ENCODE results near the gene CLN5. TPM values are rescaled to one million over a fixed set of nuclear protein-coding genes. Genes with fewer than 3 reads are reported as not detected.

The CLN5 gene
- total RNA-seq, 1 experiment from 2014 or later = 21.4 TPM

- Histone ChIP-seq H3K4me3 (ENCODE audit: low read depth in 2 of 2, low read length in 2 of 2) (no peak within 1 kb of the TSS), H3K27ac (ENCODE audit: low read length) (no peak within 1 kb of the TSS), H3K9me3 (ENCODE audit: control insufficient read depth, insufficient read depth, low read depth, low read length) (no peaks in the 10 kb centered on the region), H3K27me3 (ENCODE audit: control insufficient read depth, insufficient read depth, low read length) (no peaks in the 10 kb centered on the region), H3K4me1 (ENCODE audit: control insufficient read depth, insufficient read depth, low read length) (no peaks in the 10 kb centered on the region), H3K36me3 (ENCODE audit: control insufficient read depth, insufficient read depth, low read length) (no peaks in the 10 kb centered on the region)
- DNase-seq (ENCODE audit: low read depth, low spot score) (no peak), ATAC-seq (no peak)
- intact Hi-C loops (cut with micrococcal nuclease; ENCODE audit: unreplicated experiment) (no loop called here), in situ Hi-C loops (cut with HindIII; ENCODE audit: low pct_unique_long_range_greater_than_20kb, low sequenced_read_pairs) (no loop called here)
- no TSS peak for BruUV-seq (replicated peaks)
- CTCF ChIA-PET = no interaction called here
- TF ChIP-seq SIN3A (IDR thresholded peaks at IDR 0.05; ENCODE audit: borderline replicate concordance, insufficient read depth, low read depth, low read length) = no peak
- POLR2A ChIA-PET = no interaction called here
These were observed 43.7 kb upstream of the CLN5 start, which contains the start of gene ACOD1 for GRCh38 chr13:76948149-76948548. ACOD1 (plus strand) TSS chr13:76948511; CDS start chr13:76948559, 48 bp downstream.

GRCh38 chr13:76950101-76950500 is 41.8 kb upstream of the CLN5 start:
- TF ChIP-seq TCF7L2 (IDR thresholded peaks at IDR 0.05; ENCODE audit: low read depth, low read length) = no peak
- no peak for TF ChIP-seq CTCF (IDR thresholded peaks at IDR 0.05)
- no peak for TF ChIP-seq SIN3A (IDR thresholded peaks at IDR 0.05; ENCODE audit: borderline replicate concordance, insufficient read depth, low read depth, low read length)
- TF ChIP-seq REST (IDR thresholded peaks at IDR 0.05; ENCODE audit: insufficient read depth in 1 of 2, low read depth in 2 of 2, low read length in 1 of 2) = no peak
- TF ChIP-seq POLR2AphosphoS5 (IDR thresholded peaks at IDR 0.05; ENCODE audit: low read depth, low read length) = no peak
- DNase-seq (ENCODE audit: low read depth, low spot score) (no peak), ATAC-seq (no peak)
- intact Hi-C loops (cut with micrococcal nuclease; ENCODE audit: unreplicated experiment) = no loop called here
- in situ Hi-C loops (cut with HindIII; ENCODE audit: low pct_unique_long_range_greater_than_20kb, low sequenced_read_pairs) = no loop called here
- no peak overlapping the region for H3K4me3 ChIP-seq (ENCODE audit: low read depth in 2 of 2, low read length in 2 of 2)
- no peak overlapping the region for H3K27ac ChIP-seq (ENCODE audit: low read length)
- POLR2A ChIA-PET = no interaction called here
- CTCF ChIA-PET = no interaction called here
- H3K36me3 ChIP-seq (ENCODE audit: control insufficient read depth, insufficient read depth, low read length) = no peaks in the 10 kb centered on the region
- H3K4me1 ChIP-seq (ENCODE audit: control insufficient read depth, insufficient read depth, low read length) = no peaks in the 10 kb centered on the region
- no peaks in the 10 kb centered on the region for H3K27me3 ChIP-seq (ENCODE audit: control insufficient read depth, insufficient read depth, low read length)
- no TSS peak for BruUV-seq (replicated peaks)
- H3K9me3 ChIP-seq (ENCODE audit: control insufficient read depth, insufficient read depth, low read depth, low read length) = no peaks in the 10 kb centered on the region

GRCh38 chr13:76953968-76954367 is 37.9 kb upstream of the CLN5 start:
- no peaks in the 10 kb centered on the region for H3K27me3 ChIP-seq (ENCODE audit: control insufficient read depth, insufficient read depth, low read length)
- in situ Hi-C loops (cut with HindIII; ENCODE audit: low pct_unique_long_range_greater_than_20kb, low sequenced_read_pairs) (no loop called here), intact Hi-C loops (cut with micrococcal nuclease; ENCODE audit: unreplicated experiment) (no loop called here)
- no peak for DNase-seq (ENCODE audit: low read depth, low spot score)
- no peak overlapping the region for H3K4me3 ChIP-seq (ENCODE audit: low read depth in 2 of 2, low read length in 2 of 2)
- POLR2A ChIA-PET = no interaction called here
- BruUV-seq (replicated peaks) = no TSS peak
- ATAC-seq = no peak
- no peaks in the 10 kb centered on the region for H3K9me3 ChIP-seq (ENCODE audit: control insufficient read depth, insufficient read depth, low read depth, low read length)
- H3K27ac ChIP-seq (ENCODE audit: low read length) = no peak overlapping the region
- TF ChIP-seq SIN3A (IDR thresholded peaks at IDR 0.05; ENCODE audit: borderline replicate concordance, insufficient read depth, low read depth, low read length) (no peak), REST (IDR thresholded peaks at IDR 0.05; ENCODE audit: insufficient read depth in 1 of 2, low read depth in 2 of 2, low read length in 1 of 2) (no peak), POLR2AphosphoS5 (IDR thresholded peaks at IDR 0.05; ENCODE audit: low read depth, low read length) (no peak), CTCF (IDR thresholded peaks at IDR 0.05) (no peak), TCF7L2 (IDR thresholded peaks at IDR 0.05; ENCODE audit: low read depth, low read length) (no peak)
- H3K36me3 ChIP-seq (ENCODE audit: control insufficient read depth, insufficient read depth, low read length) = no peaks in the 10 kb centered on the region
- CTCF ChIA-PET = no interaction called here
- H3K4me1 ChIP-seq (ENCODE audit: control insufficient read depth, insufficient read depth, low read length) = no peaks in the 10 kb centered on the region
